ENCODE results near the gene LBR. TPM values are rescaled to one million over a fixed set of nuclear protein-coding genes. Genes with fewer than 3 reads are reported as not detected.

Gene LBR
- total and polyA plus RNA-seq, 8 donors: 12.3 to 31.6 (median 18.5) TPM

DNA sequence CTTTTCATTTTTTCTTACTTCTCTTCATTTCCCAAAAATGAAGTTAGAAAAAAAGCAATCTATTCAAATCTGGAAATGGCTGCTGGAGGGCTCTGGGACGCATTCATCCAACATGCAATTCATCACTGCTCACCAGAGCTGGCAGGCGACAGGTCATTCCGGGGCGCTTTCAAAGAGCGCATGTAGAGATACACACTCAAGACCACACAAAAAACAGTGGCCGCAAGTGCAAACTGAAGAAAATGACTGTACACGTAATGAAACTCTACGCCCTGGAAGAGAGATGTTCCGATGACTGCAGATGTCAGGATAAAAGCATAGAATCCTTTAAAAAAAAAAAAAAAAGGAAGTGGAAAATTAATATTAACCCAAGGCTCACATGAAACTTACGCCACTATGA, 15.5 kb downstream of the LBR start:
- ATAC-seq (peak; percentile 26 to 48 (median 44)), FAIRE-seq (no peak), DNase-seq (no peak)
- no peak for TF ChIP-seq CTCF (IDR thresholded peaks at IDR 0.05)
- intact Hi-C loops (cut with DNase I): no loop called here
- peak overlapping the region in 3 of 4 donors; percentile 40 to 81 (median 63) for H3K27ac ChIP-seq
- H3K4me1 ChIP-seq: peaks cover 10 to 17% (median 16%) of the 10 kb centered on the region in 3 donors
- 17 to 20% methylated on average over 10 of the region's 10 CpGs for whole genome bisulfite sequencing, 2 donors
- no peaks in the 10 kb centered on the region for H3K9me3 ChIP-seq
- H3K36me3 ChIP-seq: peaks cover 0 to 9% (median 0%) of the 10 kb centered on the region in 3 donors
- no peak overlapping the region for H3K4me3 ChIP-seq
- H3K27me3 ChIP-seq: no peaks in the 10 kb centered on the region

GRCh38 chr1:225410036-225410435, 17.8 kb downstream of the LBR start:
- no peak for TF ChIP-seq CTCF (IDR thresholded peaks at IDR 0.05)
- DNase-seq (no peak), ATAC-seq (no peak), FAIRE-seq (no peak)
- Histone ChIP-seq H3K9me3 (no peaks in the 10 kb centered on the region), H3K4me1 (peaks cover 6 to 17% (median 16%) of the 10 kb centered on the region in 3 donors), H3K4me3 (no peak overlapping the region), H3K36me3 (peaks cover 0 to 5% (median 0%) of the 10 kb centered on the region in 3 donors), H3K27me3 (no peaks in the 10 kb centered on the region), H3K27ac (no peak overlapping the region)
- WGBS, 2 donors: 58 to 71% methylated on average over 6 of the region's 6 CpGs
- intact Hi-C loops (cut with DNase I): no loop called here

DNA sequence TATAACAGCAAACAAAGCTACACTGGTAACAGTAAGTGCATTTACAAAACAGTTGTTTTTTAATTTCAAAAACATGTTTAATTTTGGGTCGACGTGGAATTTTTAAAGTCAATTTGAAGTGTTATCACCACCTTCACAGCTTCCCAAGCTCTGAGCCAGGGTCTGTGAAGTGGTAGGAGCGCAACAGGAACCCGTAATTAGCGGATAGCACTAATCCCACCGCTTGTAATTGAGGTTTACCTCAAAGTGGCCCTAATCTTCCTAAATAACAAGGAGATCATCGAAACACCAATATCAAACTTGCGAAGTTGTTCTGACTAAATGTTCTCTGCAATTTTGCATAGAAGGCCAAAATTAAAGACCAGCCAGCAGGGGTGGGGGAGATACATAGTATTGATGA, 18.8 kb downstream of the LBR start:
- Histone ChIP-seq H3K36me3 (peaks cover 0 to 6% (median 5%) of the 10 kb centered on the region in 3 donors), H3K4me1 (peaks cover 6 to 17% (median 16%) of the 10 kb centered on the region in 3 donors), H3K27me3 (no peaks in the 10 kb centered on the region), H3K9me3 (no peaks in the 10 kb centered on the region), H3K27ac (no peak overlapping the region), H3K4me3 (no peak overlapping the region)
- FAIRE-seq (no peak), DNase-seq (no peak), ATAC-seq (no peak)
- TF ChIP-seq CTCF (IDR thresholded peaks at IDR 0.05): no peak
- WGBS, 2 donors: 43 to 61% methylated on average over 8 of the region's 8 CpGs
- intact Hi-C loops (cut with DNase I): no loop called here

DNA sequence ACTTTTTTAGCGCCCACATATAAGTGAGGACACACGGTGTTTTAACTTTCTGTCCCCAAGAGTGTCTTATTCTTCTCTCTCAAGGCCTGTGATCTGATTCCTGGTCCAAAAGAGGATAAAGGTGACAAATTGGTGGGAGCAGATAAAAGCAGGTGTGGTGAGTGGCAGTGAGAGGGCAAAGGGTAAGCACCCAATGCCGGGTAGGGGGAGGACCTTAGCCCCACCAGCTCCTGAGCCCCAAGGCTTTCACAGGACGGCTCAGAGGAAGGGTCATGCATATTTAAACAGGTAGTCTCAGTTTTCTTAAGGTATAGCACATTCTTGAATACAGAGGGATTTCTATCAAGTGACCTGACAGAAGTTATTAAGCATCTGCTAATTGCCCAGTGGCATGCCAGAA, 19.6 kb downstream of the LBR start:
- intact Hi-C loops (cut with DNase I): no loop called here
- Histone ChIP-seq H3K27ac (no peak overlapping the region), H3K36me3 (peaks cover 0 to 9% (median 5%) of the 10 kb centered on the region in 3 donors), H3K27me3 (no peaks in the 10 kb centered on the region), H3K9me3 (no peaks in the 10 kb centered on the region), H3K4me3 (no peak overlapping the region), H3K4me1 (peaks cover 4 to 9% (median 8%) of the 10 kb centered on the region in 3 donors)
- TF ChIP-seq CTCF (IDR thresholded peaks at IDR 0.05): no peak
- ATAC-seq: no peak
- FAIRE-seq: no peak
- DNase-seq: no peak
- WGBS, 2 donors: 50 to 69% methylated on average over 4 of the region's 4 CpGs

- no peak overlapping the region for H3K4me3 ChIP-seq
- TF ChIP-seq CTCF (IDR thresholded peaks at IDR 0.05): no peak
- H3K36me3 ChIP-seq: peaks cover 0 to 14% (median 5%) of the 10 kb centered on the region in 3 donors
- DNase-seq (no peak), ATAC-seq (no peak), FAIRE-seq (no peak)
- no peaks in the 10 kb centered on the region for H3K9me3 ChIP-seq
- no peaks in the 10 kb centered on the region for H3K27me3 ChIP-seq
- intact Hi-C loops (cut with DNase I): no loop called here
- 84 to 90% methylated on average over 2 of the region's 2 CpGs for WGBS, 2 donors
- H3K4me1 ChIP-seq: peaks cover 0 to 8% (median 8%) of the 10 kb centered on the region in 3 donors
- H3K27ac ChIP-seq: no peak overlapping the region
These were observed 20.1 kb downstream of the LBR start for GRCh38 chr1:225407755-225408154.

All from pancreas (tissue), 10 donors.